Measurements from ENCODE around the gene SOX21.

- TF ChIP-seq, protein P1, sequence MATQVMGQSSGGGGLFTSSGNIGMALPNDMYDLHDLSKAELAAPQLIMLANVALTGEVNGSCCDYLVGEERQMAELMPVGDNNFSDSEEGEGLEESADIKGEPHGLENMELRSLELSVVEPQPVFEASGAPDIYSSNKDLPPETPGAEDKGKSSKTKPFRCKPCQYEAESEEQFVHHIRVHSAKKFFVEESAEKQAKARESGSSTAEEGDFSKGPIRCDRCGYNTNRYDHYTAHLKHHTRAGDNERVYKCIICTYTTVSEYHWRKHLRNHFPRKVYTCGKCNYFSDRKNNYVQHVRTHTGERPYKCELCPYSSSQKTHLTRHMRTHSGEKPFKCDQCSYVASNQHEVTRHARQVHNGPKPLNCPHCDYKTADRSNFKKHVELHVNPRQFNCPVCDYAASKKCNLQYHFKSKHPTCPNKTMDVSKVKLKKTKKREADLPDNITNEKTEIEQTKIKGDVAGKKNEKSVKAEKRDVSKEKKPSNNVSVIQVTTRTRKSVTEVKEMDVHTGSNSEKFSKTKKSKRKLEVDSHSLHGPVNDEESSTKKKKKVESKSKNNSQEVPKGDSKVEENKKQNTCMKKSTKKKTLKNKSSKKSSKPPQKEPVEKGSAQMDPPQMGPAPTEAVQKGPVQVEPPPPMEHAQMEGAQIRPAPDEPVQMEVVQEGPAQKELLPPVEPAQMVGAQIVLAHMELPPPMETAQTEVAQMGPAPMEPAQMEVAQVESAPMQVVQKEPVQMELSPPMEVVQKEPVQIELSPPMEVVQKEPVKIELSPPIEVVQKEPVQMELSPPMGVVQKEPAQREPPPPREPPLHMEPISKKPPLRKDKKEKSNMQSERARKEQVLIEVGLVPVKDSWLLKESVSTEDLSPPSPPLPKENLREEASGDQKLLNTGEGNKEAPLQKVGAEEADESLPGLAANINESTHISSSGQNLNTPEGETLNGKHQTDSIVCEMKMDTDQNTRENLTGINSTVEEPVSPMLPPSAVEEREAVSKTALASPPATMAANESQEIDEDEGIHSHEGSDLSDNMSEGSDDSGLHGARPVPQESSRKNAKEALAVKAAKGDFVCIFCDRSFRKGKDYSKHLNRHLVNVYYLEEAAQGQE (IDR thresholded peaks at IDR 0.05; ENCODE audit: insufficient read depth in 1 of 2, low read depth in 2 of 2, low read length in 2 of 2) = no peak
- TF ChIP-seq POLR2AphosphoS5 (IDR thresholded peaks at IDR 0.05; ENCODE audit: low read depth, low read length) (no peak), TAF1 (IDR thresholded peaks at IDR 0.05; ENCODE audit: borderline replicate concordance, insufficient read depth, low read length) (no peak), SIN3A (IDR thresholded peaks at IDR 0.05; ENCODE audit: borderline replicate concordance, insufficient read depth, low read length) (no peak), FOXP2 (optimal IDR thresholded peaks at IDR 0.05; ENCODE audit: borderline replicate concordance, extremely low read depth, extremely low read length, insufficient read depth) (no peak)
Observed at GRCh38 chr13:94692030-94692429, 20.3 kb downstream of the SOX21 start.
